ENCODE data around the gene BHLHA15. TPM values are rescaled to one million over a fixed set of nuclear protein-coding genes. Genes with fewer than 3 reads are reported as not detected.
A peak's percentile ranks its signal among the peaks of the same experiment; 100 is the strongest.

BHLHA15 gene
- total and polyA plus RNA-seq, 2 of the 13 experiments (the other 11 are each of a cell fraction or from before 2014, with no cell fraction given), result 1.9 to 6.1 TPM

GRCh38 chr7:98230746-98231471, 19.7 kb downstream of the BHLHA15 start:
- POLR2A ChIA-PET, result no interaction called here
- ATAC-seq, result no peak; the same call in 2 of the 3 replicates
- Histone ChIP-seq H3K27ac (ENCODE audit: extremely low read length, insufficient read depth, low read length) (no peak overlapping the region), H3K9ac (ENCODE audit: insufficient read depth, low read depth, low read length) (no peak overlapping the region), H4K20me1 (ENCODE audit: insufficient read depth, low read length) (no peaks in the 10 kb centered on the region), H3K4me2 (ENCODE audit: low read depth, low read length) (no peak overlapping the region), H3K4me1 (ENCODE audit: insufficient read depth, low read length) (peaks cover 34% of the 10 kb centered on the region), H3K79me2 (ENCODE audit: insufficient read depth, low read length) (no peaks in the 10 kb centered on the region), H3K9me3 (ENCODE audit: low read length) (no peaks in the 10 kb centered on the region), H2AFZ (ENCODE audit: low read length) (no peak overlapping the region), H3K27me3 (ENCODE audit: control insufficient read depth in 1 of 2, insufficient read depth in 2 of 2, low read length in 2 of 2) (no peaks in the 10 kb centered on the region), H3K4me3 (replicated peaks in 1 of 3; ENCODE audit: insufficient read depth in 1 of 3, low read depth in 2 of 3, low read length in 3 of 3) (no peak overlapping the region), H3K36me3 (replicated peaks in 1 of 2; ENCODE audit: control insufficient read depth in 1 of 2, insufficient read depth in 2 of 2, low read length in 2 of 2) (no peaks in the 10 kb centered on the region)
- CTCF ChIA-PET (ENCODE audit: low intra/inter-chr PET ratio, low total read pairs), result no interaction called here
- FAIRE-seq, result no peak
- intact Hi-C loops (cut with micrococcal nuclease; ENCODE audit: unreplicated experiment), result no loop called here
- 97% methylated on average over 10 of the region's 30 CpGs for WGBS (ENCODE audit: low lambda C conversion rate)
- TF ChIP-seq AGO2 (optimal IDR thresholded peaks at IDR 0.05; ENCODE audit: low read depth, low read length) (peak; percentile 33), LCORL (IDR thresholded peaks at IDR 0.05) (no peak), LCORL (CRISPR knock-in tag; IDR thresholded peaks at IDR 0.05) (no peak), SMC3 (IDR thresholded peaks at IDR 0.05; ENCODE audit: low read length) (no peak), DPF2 (CRISPR knock-in tag; IDR thresholded peaks at IDR 0.05; ENCODE audit: borderline replicate concordance, low read depth) (no peak)
- TF ChIP-seq, protein P1, sequence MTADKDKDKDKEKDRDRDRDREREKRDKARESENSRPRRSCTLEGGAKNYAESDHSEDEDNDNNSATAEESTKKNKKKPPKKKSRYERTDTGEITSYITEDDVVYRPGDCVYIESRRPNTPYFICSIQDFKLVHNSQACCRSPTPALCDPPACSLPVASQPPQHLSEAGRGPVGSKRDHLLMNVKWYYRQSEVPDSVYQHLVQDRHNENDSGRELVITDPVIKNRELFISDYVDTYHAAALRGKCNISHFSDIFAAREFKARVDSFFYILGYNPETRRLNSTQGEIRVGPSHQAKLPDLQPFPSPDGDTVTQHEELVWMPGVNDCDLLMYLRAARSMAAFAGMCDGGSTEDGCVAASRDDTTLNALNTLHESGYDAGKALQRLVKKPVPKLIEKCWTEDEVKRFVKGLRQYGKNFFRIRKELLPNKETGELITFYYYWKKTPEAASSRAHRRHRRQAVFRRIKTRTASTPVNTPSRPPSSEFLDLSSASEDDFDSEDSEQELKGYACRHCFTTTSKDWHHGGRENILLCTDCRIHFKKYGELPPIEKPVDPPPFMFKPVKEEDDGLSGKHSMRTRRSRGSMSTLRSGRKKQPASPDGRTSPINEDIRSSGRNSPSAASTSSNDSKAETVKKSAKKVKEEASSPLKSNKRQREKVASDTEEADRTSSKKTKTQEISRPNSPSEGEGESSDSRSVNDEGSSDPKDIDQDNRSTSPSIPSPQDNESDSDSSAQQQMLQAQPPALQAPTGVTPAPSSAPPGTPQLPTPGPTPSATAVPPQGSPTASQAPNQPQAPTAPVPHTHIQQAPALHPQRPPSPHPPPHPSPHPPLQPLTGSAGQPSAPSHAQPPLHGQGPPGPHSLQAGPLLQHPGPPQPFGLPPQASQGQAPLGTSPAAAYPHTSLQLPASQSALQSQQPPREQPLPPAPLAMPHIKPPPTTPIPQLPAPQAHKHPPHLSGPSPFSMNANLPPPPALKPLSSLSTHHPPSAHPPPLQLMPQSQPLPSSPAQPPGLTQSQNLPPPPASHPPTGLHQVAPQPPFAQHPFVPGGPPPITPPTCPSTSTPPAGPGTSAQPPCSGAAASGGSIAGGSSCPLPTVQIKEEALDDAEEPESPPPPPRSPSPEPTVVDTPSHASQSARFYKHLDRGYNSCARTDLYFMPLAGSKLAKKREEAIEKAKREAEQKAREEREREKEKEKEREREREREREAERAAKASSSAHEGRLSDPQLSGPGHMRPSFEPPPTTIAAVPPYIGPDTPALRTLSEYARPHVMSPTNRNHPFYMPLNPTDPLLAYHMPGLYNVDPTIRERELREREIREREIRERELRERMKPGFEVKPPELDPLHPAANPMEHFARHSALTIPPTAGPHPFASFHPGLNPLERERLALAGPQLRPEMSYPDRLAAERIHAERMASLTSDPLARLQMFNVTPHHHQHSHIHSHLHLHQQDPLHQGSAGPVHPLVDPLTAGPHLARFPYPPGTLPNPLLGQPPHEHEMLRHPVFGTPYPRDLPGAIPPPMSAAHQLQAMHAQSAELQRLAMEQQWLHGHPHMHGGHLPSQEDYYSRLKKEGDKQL (CRISPR knock-in tag; IDR thresholded peaks at IDR 0.05; ENCODE audit: low read depth), result no peak
- DNase-seq (ENCODE audit: low spot score), result no peak
- no TSS peak for BruUV-seq (replicated peaks)
- in situ Hi-C loops (cut with HindIII; ENCODE audit: extremely low pct_ligation_motif_present, low pct_unique_long_range_greater_than_20kb), result no loop called here

Measured in HepG2 (cell line).